Endothelial cell of umbilical vein (primary cell): ENCODE results near the gene PURB. TPM values are rescaled to one million over a fixed set of nuclear protein-coding genes. Genes with fewer than 3 reads are reported as not detected.

Experiments
- BruUV-seq: library from RNA; stranded (reverse); fragments of 400-500 nt; replicated peaks from 2 replicates; lab custom pipeline; 2021; lab: Mats Ljungman, UMichigan
- CTCF ChIA-PET: fragments of 300-600, 350-600 bp; sonication (Branson Sonifier 250); formaldehyde crosslinking; loops from one replicate; lab custom pipeline; 2021; ENCODE audit warnings: antibody characterized with exemption, inconsistent platforms; lab: Charles Lee
- POLR2A ChIA-PET: fragments of 300-600, 350-600 bp; sonication (Branson Sonifier 250); formaldehyde crosslinking; loops from one replicate; lab custom pipeline; 2021; ENCODE audit warnings: antibody characterized with exemption, inconsistent platforms; lab: Charles Lee
- DNase-seq: peaks from one replicate; pipeline ENCODE4 v3.0.0-alpha.2; 2011; ENCODE audit warnings: low read depth, low spot score
- FAIRE-seq: peaks from 2 replicates; lab custom pipeline; 2011; peaks lifted over from hg19 to GRCh38; lab: Jason Lieb, UNC
- H2AFZ ChIP-seq: 2 replicates; pipeline ENCODE4 v1.6.0; 2012; ENCODE audit warnings: low read depth, low read length, control low read depth, inconsistent platforms
- H3K27ac ChIP-seq: 2 replicates; pipeline ENCODE4 v1.5.1; 2011; ENCODE audit warnings: low read depth, mild to moderate bottlenecking, control low read depth, low read length, moderate library complexity; ENCODE audit not compliant: insufficient read depth
- H3K27me3 ChIP-seq, 2 experiments: 2 replicates each; pipeline versions ENCODE4 v1.6.0 to v1.6.1; 2011; ENCODE audit warnings: low read length in 2 of 2, mixed read lengths in 1 of 2; ENCODE audit not compliant: control insufficient read depth in 2 of 2, insufficient read depth in 2 of 2
- H3K36me3 ChIP-seq, 2 experiments: 2 replicates in 1 of 2; 3 replicates in 1 of 2; pipeline ENCODE4 v1.5.1; 2011; ENCODE audit warnings: low read length in 2 of 2, mild to moderate bottlenecking in 1 of 2, moderate library complexity in 1 of 2; ENCODE audit not compliant: control insufficient read depth in 2 of 2, insufficient read depth in 2 of 2; ENCODE audit errors: extremely low read depth in 1 of 2
- H3K4me1 ChIP-seq: 3 replicates; pipeline ENCODE4 v1.5.1; 2011; ENCODE audit warnings: mild to moderate bottlenecking, low read length; ENCODE audit not compliant: control insufficient read depth, insufficient read depth; ENCODE audit errors: extremely low read depth
- H3K4me2 ChIP-seq: 2 replicates; pipeline ENCODE4 v1.6.1; 2011; ENCODE audit warnings: low read length, control low read depth, mixed read lengths; ENCODE audit not compliant: insufficient read depth
- H3K4me3 ChIP-seq, 3 experiments: fragments of 200-600 bp in 1 of 3; sonication (generic), shearing (Covaris generic) in 1 of 3; replicated peaks in 1 of 3; 2 replicates each; pipeline ENCODE4 v1.5.1; 2011 to 2016; ENCODE audit warnings: control low read depth in 3 of 3, low read length in 3 of 3, mild to moderate bottlenecking in 2 of 3, inconsistent platforms in 1 of 3, low read depth in 1 of 3, moderate library complexity in 1 of 3; ENCODE audit not compliant: insufficient read depth in 1 of 3
- H3K79me2 ChIP-seq: 2 replicates; pipeline ENCODE4 v1.6.0; 2012; ENCODE audit warnings: low read length, inconsistent platforms; ENCODE audit not compliant: control insufficient read depth, insufficient read depth
- H3K9ac ChIP-seq: replicated peaks from 2 replicates; pipeline ENCODE3; 2011; ENCODE audit warnings: low read length, control low read depth; ENCODE audit not compliant: insufficient read depth; ENCODE audit errors: extremely low read depth
- H3K9me1 ChIP-seq: replicated peaks from 3 replicates; pipeline ENCODE4 v1.6.0; 2011; ENCODE audit warnings: mild to moderate bottlenecking, low read length; ENCODE audit not compliant: control insufficient read depth, insufficient read depth; ENCODE audit errors: extremely low read depth
- H3K9me3 ChIP-seq: replicated peaks from 2 replicates; pipeline ENCODE4 v1.5.1; 2012; ENCODE audit warnings: low read length, inconsistent platforms; ENCODE audit not compliant: control insufficient read depth, insufficient read depth
- H4K20me1 ChIP-seq: replicated peaks from 2 replicates; pipeline ENCODE3; 2011; ENCODE audit warnings: mild to moderate bottlenecking, low read length; ENCODE audit not compliant: control insufficient read depth, insufficient read depth; ENCODE audit errors: extremely low read depth
- CTCF ChIP-seq, 2 donors: IDR thresholded peaks; 1 replicate in 1 of 2; 2 replicates in 1 of 2; pipeline ENCODE4 v1.5.1; 2011; ENCODE audit warnings: low read length in 2 of 2, mild to moderate bottlenecking in 2 of 2, moderate library complexity in 2 of 2, control low read depth in 1 of 2, inconsistent platforms in 1 of 2, low read depth in 1 of 2; ENCODE audit not compliant: insufficient read depth in 1 of 2; ENCODE audit errors: extremely low read depth in 1 of 2
- EZH2 ChIP-seq: IDR thresholded peaks from 2 replicates; pipeline ENCODE4 v1.6.1; 2012; ENCODE audit warnings: borderline replicate concordance, low read depth, mild to moderate bottlenecking, moderate library complexity, low read length, inconsistent platforms; ENCODE audit not compliant: severe bottlenecking
- GATA2 ChIP-seq: IDR thresholded peaks from 2 replicates; pipeline ENCODE4 v1.7.0; 2011; ENCODE audit warnings: low read depth, mild to moderate bottlenecking, moderate library complexity, mixed read lengths, low read length; ENCODE audit not compliant: insufficient read length, insufficient read depth
- MAX ChIP-seq: IDR thresholded peaks from 2 replicates; pipeline ENCODE4 v1.6.1; 2011; ENCODE audit not compliant: insufficient read depth, insufficient read length
- POLR2A ChIP-seq: IDR thresholded peaks from 2 replicates; pipeline ENCODE4 v1.6.1; 2012; ENCODE audit warnings: low read depth, mild to moderate bottlenecking, control low read depth, low read length
- POLR2AphosphoS5 ChIP-seq: IDR thresholded peaks from 2 replicates; pipeline ENCODE4 v1.6.1; 2012; ENCODE audit warnings: low read depth, mild to moderate bottlenecking, control low read depth, low read length, moderate library complexity; ENCODE audit not compliant: insufficient read depth
- dilution Hi-C: fragments of 300-500 bp; cut with MboI; formaldehyde crosslinking; loops from one replicate; pipeline ENCODE4 v1.15.0; 2019; ENCODE audit warnings: low sequenced_read_pairs; ENCODE audit not compliant: extremely low pct_ligation_motif_present
- intact Hi-C: fragments of 100-400 bp; cut with micrococcal nuclease; formaldehyde crosslinking; loops from one replicate; pipeline ENCODE4 v1.10.0; 2022
- polyA plus RNA-seq, 4 experiments: library from polyadenylated mRNA; depleted of rRNA in 3 of 4; stranded (reverse) in 3 of 4; unstranded in 1 of 4; fragments of >200 nt; gene quantifications; 2 replicates each; pipeline versions ENCODE4 v1.2.1 to v1.2.3, GENCODE V29; 2011 to 2012; ENCODE audit warnings: missing spikeins in 1 of 4
- total RNA-seq: library from RNA; stranded (reverse); gene quantifications from 2 replicates; pipeline ENCODE4 v1.2.3, GENCODE V29; 2021

PURB gene
- total and polyA plus RNA-seq, 2 donors (not counting 3 experiments of a cell fraction or from before 2014, with no cell fraction given) = 2.7 to 25.5 TPM

GRCh38 chr7:44891791-44892190 is 6.5 kb upstream of the PURB start:
- H3K36me3 ChIP-seq = no peaks in the 10 kb centered on the region
- DNase-seq (no peak), FAIRE-seq (no peak)
- no peaks in the 10 kb centered on the region for H3K27me3 ChIP-seq
- no peak for TF ChIP-seq GATA2
- no peak for TF ChIP-seq CTCF (IDR thresholded peaks at IDR 0.05; ENCODE audit: extremely low read depth in 1 of 2, insufficient read depth in 1 of 2, low read depth in 1 of 2, low read length in 2 of 2)
- no peak for TF ChIP-seq POLR2A
- TF ChIP-seq POLR2AphosphoS5 = no peak
- TF ChIP-seq EZH2 = no peak
- no TSS peak for BruUV-seq
- ChIA-PET POLR2A (no interaction called here), CTCF (interaction anchor here (0.6 to 1.8 kb wide), 2 partner anchors 31 to 35 kb away, joined by 3 to 6 read pairs; no protein-coding TSS in a partner anchor)
- no peak overlapping the region for H3K4me3 ChIP-seq
- H3K9me3 ChIP-seq = no peaks in the 10 kb centered on the region
- no peaks in the 10 kb centered on the region for H3K4me1 ChIP-seq
- no peaks in the 10 kb centered on the region for H4K20me1 ChIP-seq
- no peak overlapping the region for H3K9ac ChIP-seq
- no peak overlapping the region for H2AFZ ChIP-seq
- no peak overlapping the region for H3K4me2 ChIP-seq
- dilution Hi-C loops = no loop called here
- H3K27ac ChIP-seq = no peak overlapping the region
- H3K9me1 ChIP-seq = no peaks in the 10 kb centered on the region
- H3K79me2 ChIP-seq = no peaks in the 10 kb centered on the region
- intact Hi-C loops = no loop called here

DNA sequence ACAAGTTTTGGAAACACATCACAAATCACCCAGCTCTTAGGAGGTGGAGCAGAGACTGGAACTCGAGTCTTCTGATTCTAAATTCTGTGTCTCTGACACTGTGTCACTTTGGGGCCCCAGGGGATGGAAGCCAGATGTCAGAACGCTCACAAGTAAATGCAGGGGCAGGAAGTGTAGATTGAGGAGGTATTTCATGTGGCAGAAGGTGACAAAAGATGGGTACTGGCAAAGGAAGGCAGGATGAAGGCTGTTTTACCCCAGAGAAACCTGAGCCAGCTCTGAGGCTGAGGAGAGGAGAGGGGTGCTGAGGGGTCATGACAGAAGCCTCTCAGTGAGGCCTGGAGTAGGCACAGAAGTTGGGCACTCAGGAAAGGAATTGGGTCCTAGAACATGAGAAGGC is 6.0 kb upstream of the PURB start:
- H3K9me1 ChIP-seq = no peaks in the 10 kb centered on the region
- TF ChIP-seq MAX = no peak
- TF ChIP-seq CTCF (IDR thresholded peaks at IDR 0.05; ENCODE audit: extremely low read depth in 1 of 2, insufficient read depth in 1 of 2, low read depth in 1 of 2, low read length in 2 of 2) = no peak
- POLR2A ChIA-PET = no interaction called here
- CTCF ChIA-PET = interaction anchor here (1.8 kb wide), 1 partner anchor 34 kb away, joined by 6 read pairs; no protein-coding TSS in a partner anchor
- H2AFZ ChIP-seq = no peak overlapping the region
- no TSS peak for BruUV-seq
- FAIRE-seq = no peak
- DNase-seq = no peak
- no peaks in the 10 kb centered on the region for H3K79me2 ChIP-seq
- H3K36me3 ChIP-seq = no peaks in the 10 kb centered on the region
- H3K27ac ChIP-seq = no peak overlapping the region
- intact Hi-C loops = no loop called here
- H3K4me1 ChIP-seq = no peaks in the 10 kb centered on the region
- no peaks in the 10 kb centered on the region for H3K9me3 ChIP-seq
- H3K9ac ChIP-seq = no peak overlapping the region
- H4K20me1 ChIP-seq = no peaks in the 10 kb centered on the region
- dilution Hi-C loops = no loop called here
- H3K4me2 ChIP-seq = no peak overlapping the region
- H3K27me3 ChIP-seq = no peaks in the 10 kb centered on the region
- H3K4me3 ChIP-seq = no peak overlapping the region
